ENCODE measurements around the gene CNTNAP2. TPM values are rescaled to one million over a fixed set of nuclear protein-coding genes. Genes with fewer than 3 reads are reported as not detected.

The CNTNAP2 gene
- total and polyA plus RNA-seq, 3 donors from 2014 or later: 4.3 to 6.1 (median 4.4) TPM

GRCh38 chr7:147008530-147008929 is 891.9 kb downstream of the CNTNAP2 start:
- Histone ChIP-seq H3K27me3 (no peaks in the 10 kb centered on the region), H3K9me3 (no peaks in the 10 kb centered on the region), H3K27ac (no peak overlapping the region), H3K4me1 (no peaks in the 10 kb centered on the region), H3K4me3 (no peak overlapping the region), H3K36me3 (ENCODE audit: low read depth, missing control alignments) (no peaks in the 10 kb centered on the region)
- DNase-seq: no peak
- intact Hi-C loops (cut with DNase I; ENCODE audit: low total_unique reads): no loop called here
- WGBS, 2 donors: 48 to 67% methylated on average over 6 of the region's 6 CpGs
- TF ChIP-seq CTCF (IDR thresholded peaks at IDR 0.05) (no peak), POLR2A (IDR thresholded peaks at IDR 0.05) (no peak)

- H3K4me1 ChIP-seq: no peaks in the 10 kb centered on the region
- H3K27me3 ChIP-seq: no peaks in the 10 kb centered on the region
- DNase-seq: no peak
- H3K4me3 ChIP-seq: no peak overlapping the region
- intact Hi-C loops (cut with DNase I; ENCODE audit: low total_unique reads): no loop called here
- no peak for TF ChIP-seq CTCF (IDR thresholded peaks at IDR 0.05)
- TF ChIP-seq POLR2A (IDR thresholded peaks at IDR 0.05): no peak
- no peaks in the 10 kb centered on the region for H3K36me3 ChIP-seq (ENCODE audit: low read depth, missing control alignments)
- H3K27ac ChIP-seq: no peak overlapping the region
- no peaks in the 10 kb centered on the region for H3K9me3 ChIP-seq
These were observed 896.1 kb downstream of the CNTNAP2 start for GRCh38 chr7:147012666-147013065.

- Histone ChIP-seq H3K27me3 (no peaks in the 10 kb centered on the region), H3K9me3 (no peaks in the 10 kb centered on the region), H3K4me1 (no peaks in the 10 kb centered on the region), H3K27ac (no peak overlapping the region), H3K36me3 (ENCODE audit: low read depth, missing control alignments) (no peaks in the 10 kb centered on the region), H3K4me3 (no peak overlapping the region)
- TF ChIP-seq CTCF (IDR thresholded peaks at IDR 0.05): no peak
- no peak for TF ChIP-seq POLR2A (IDR thresholded peaks at IDR 0.05)
- 84 to 88% methylated on average over 2 of the region's 2 CpGs for WGBS, 2 donors
- no peak for DNase-seq
- intact Hi-C loops (cut with DNase I; ENCODE audit: low total_unique reads): no loop called here
These were observed 897.2 kb downstream of the CNTNAP2 start for GRCh38 chr7:147013825-147014224.

- no peak overlapping the region for H3K4me3 ChIP-seq
- no peak overlapping the region for H3K27ac ChIP-seq
- no peaks in the 10 kb centered on the region for H3K9me3 ChIP-seq
- TF ChIP-seq POLR2A (IDR thresholded peaks at IDR 0.05): no peak
- H3K36me3 ChIP-seq (ENCODE audit: low read depth, missing control alignments): no peaks in the 10 kb centered on the region
- DNase-seq: no peak
- H3K4me1 ChIP-seq: no peaks in the 10 kb centered on the region
- WGBS, 2 donors: 64 to 80% methylated on average over 4 of the region's 4 CpGs
- no peaks in the 10 kb centered on the region for H3K27me3 ChIP-seq
- intact Hi-C loops (cut with DNase I; ENCODE audit: low total_unique reads): no loop called here
These were observed 897.8 kb downstream of the CNTNAP2 start for GRCh38 chr7:147014286-147014955.

- Histone ChIP-seq H3K36me3 (ENCODE audit: low read depth, missing control alignments) (no peaks in the 10 kb centered on the region), H3K27ac (no peak overlapping the region), H3K9me3 (no peaks in the 10 kb centered on the region), H3K27me3 (no peaks in the 10 kb centered on the region), H3K4me3 (no peak overlapping the region), H3K4me1 (no peaks in the 10 kb centered on the region)
- WGBS, 2 donors: 91 to 92% methylated on average over 5 of the region's 5 CpGs
- TF ChIP-seq CTCF (IDR thresholded peaks at IDR 0.05): no peak
- TF ChIP-seq POLR2A (IDR thresholded peaks at IDR 0.05): no peak
- DNase-seq: no peak
- intact Hi-C loops (cut with DNase I; ENCODE audit: low total_unique reads): no loop called here
These were observed 899.4 kb downstream of the CNTNAP2 start for GRCh38 chr7:147015999-147016398.

Data from testis (tissue), 3 donors.